Upper lobe of right lung (tissue), 1 donor: ENCODE measurements around the gene ZDHHC1. TPM values are rescaled to one million over a fixed set of nuclear protein-coding genes. Genes with fewer than 3 reads are reported as not detected.

Experiments
- ATAC-seq: fragments of 200-7000 bp; cut with Tn5 transposase; one replicate; pipeline ENCODE4 v1.9.1; 2020; ENCODE audit warnings: mild to moderate bottlenecking, moderate library complexity
- DNase-seq: peaks from one replicate; pipeline ENCODE4 v3.0.0-alpha.2; 2020
- H3K27ac ChIP-seq: fragments of 200-600 bp; one replicate; pipeline ENCODE4 v1.8.0; 2022
- H3K27me3 ChIP-seq: fragments of 200-600 bp; one replicate; pipeline ENCODE4 v1.8.0; 2022; ENCODE audit warnings: mild to moderate bottlenecking
- H3K36me3 ChIP-seq: fragments of 200-600 bp; one replicate; pipeline ENCODE4 v1.8.0; 2022
- H3K4me1 ChIP-seq: fragments of 200-600 bp; one replicate; pipeline ENCODE4 v1.8.0; 2022
- H3K4me3 ChIP-seq: fragments of 200-600 bp; one replicate; pipeline ENCODE4 v1.8.0; 2022; ENCODE audit warnings: mild to moderate bottlenecking
- H3K9me3 ChIP-seq: fragments of 200-600 bp; one replicate; pipeline ENCODE4 v1.8.0; 2022
- CTCF ChIP-seq: fragments of 200-600 bp; IDR thresholded peaks from one replicate; pipeline ENCODE4 v1.8.0; 2022; ENCODE audit warnings: antibody characterized with exemption
- intact Hi-C: fragments of 100-400 bp; cut with DNase I; formaldehyde crosslinking; loops from one replicate; pipeline ENCODE4 v1.11.0; 2022
- total RNA-seq: library from RNA; stranded (reverse); fragmentation: NEBNext Ultra II Directional; extraction: Animal tissue kit (Norgen Biotek cat#: 25700); gene quantifications from one replicate; pipeline ENCODE4 v1.2.1, GENCODE V29; 2021
- donor health status: DM: no; HTN: yes; CAD: no; lungs with severe emphysema.

The ZDHHC1 gene
- total RNA-seq, 1 donor from 2014 or later = 11.1 TPM

DNA sequence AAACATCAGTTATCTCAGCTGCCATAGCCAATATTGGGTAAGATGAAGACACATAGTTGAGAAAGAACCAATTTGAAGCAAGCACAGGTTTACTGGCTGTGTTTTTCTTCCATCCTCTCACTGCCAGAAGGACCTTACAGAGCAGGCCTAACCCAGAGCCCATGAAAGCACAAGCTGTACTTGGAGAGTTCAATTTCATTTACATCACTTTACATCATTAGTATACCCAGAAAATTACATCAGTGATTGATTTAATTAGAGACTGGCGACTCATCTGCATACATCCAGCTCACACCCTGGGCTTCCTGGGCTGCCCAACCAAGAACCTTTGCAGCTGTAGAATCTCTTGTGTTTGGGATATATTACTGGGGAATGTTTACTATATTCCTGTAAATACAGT is 66.0 kb downstream of the ZDHHC1 start:
- H3K4me3 ChIP-seq = no peak overlapping the region
- H3K36me3 ChIP-seq = no peaks in the 10 kb centered on the region
- TF ChIP-seq CTCF = no peak
- intact Hi-C loops = no loop called here
- no peaks in the 10 kb centered on the region for H3K27me3 ChIP-seq
- peaks cover 6% of the 10 kb centered on the region for H3K4me1 ChIP-seq
- ATAC-seq = no peak
- no peak for DNase-seq
- no peaks in the 10 kb centered on the region for H3K9me3 ChIP-seq
- no peak overlapping the region for H3K27ac ChIP-seq

DNA sequence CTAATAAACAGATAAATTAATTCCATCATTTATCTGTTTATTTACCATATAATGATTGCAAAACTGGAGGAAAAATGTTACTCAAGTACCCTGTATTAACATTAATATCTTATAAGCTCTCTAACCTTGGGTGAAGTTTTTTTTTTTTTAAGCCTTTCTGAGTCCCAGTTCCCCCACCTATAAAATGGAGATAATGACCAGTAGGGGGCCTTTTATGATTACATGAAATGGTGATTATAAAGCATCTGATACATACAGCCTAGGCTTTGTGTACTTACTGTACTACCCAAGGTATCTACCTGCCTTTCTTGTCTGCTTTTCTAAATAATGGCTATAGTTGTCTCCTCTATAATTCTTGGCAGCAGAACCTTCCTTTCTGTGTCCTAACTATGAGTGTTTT is 67.1 kb downstream of the ZDHHC1 start:
- Histone ChIP-seq H3K4me1 (peaks cover 6% of the 10 kb centered on the region), H3K4me3 (no peak overlapping the region), H3K27me3 (no peaks in the 10 kb centered on the region), H3K36me3 (no peaks in the 10 kb centered on the region), H3K9me3 (no peaks in the 10 kb centered on the region), H3K27ac (no peak overlapping the region)
- intact Hi-C loops = no loop called here
- DNase-seq = no peak
- TF ChIP-seq CTCF = peak; percentile 57
- ATAC-seq = peak; percentile 74

- DNase-seq = no peak
- no peaks in the 10 kb centered on the region for H3K9me3 ChIP-seq
- H3K4me3 ChIP-seq = no peak overlapping the region
- intact Hi-C loops = no loop called here
- no peak for ATAC-seq
- peak overlapping the region; percentile 68 for H3K27ac ChIP-seq
- H3K4me1 ChIP-seq = peaks cover 6% of the 10 kb centered on the region
- H3K27me3 ChIP-seq = no peaks in the 10 kb centered on the region
- no peak for TF ChIP-seq CTCF
- no peaks in the 10 kb centered on the region for H3K36me3 ChIP-seq
These were observed 69.9 kb downstream of the ZDHHC1 start for GRCh38 chr16:67346341-67346740.

DNA sequence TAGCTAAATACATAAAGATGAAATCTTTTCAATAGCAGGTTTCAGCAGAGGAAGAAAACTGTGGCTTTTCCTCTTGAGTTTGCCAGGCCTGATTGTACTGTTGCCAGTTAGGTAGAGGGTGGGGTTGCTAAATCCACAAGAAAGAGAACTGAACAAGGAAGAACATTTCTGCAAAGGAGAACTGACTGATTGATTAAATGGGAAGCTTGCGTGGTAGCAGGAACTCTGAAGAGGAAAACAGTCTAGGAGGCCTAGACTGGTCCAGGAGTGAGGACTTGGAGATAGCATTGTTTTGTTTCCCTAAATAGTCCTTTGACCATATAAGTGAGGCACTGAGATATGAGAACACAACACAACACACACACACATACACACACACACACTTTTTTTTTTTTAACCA is 70.9 kb downstream of the ZDHHC1 start:
- intact Hi-C loops = no loop called here

More for the DNA sequence above, 70.9 kb downstream of the ZDHHC1 start:
- no peaks in the 10 kb centered on the region for H3K9me3 ChIP-seq
- H3K27ac ChIP-seq = peak overlapping the region; percentile 47
- H3K27me3 ChIP-seq = no peaks in the 10 kb centered on the region
- no peak for TF ChIP-seq CTCF
- no peak overlapping the region for H3K4me3 ChIP-seq
- H3K4me1 ChIP-seq = peaks cover 6% of the 10 kb centered on the region
- H3K36me3 ChIP-seq = no peaks in the 10 kb centered on the region
- peak; percentile 66 for ATAC-seq
- DNase-seq = no peak

Other genes with a start within 250 kb of the ZDHHC1 start
- gene NOL3, start 245.9 kb downstream of the ZDHHC1 start, total RNA-seq = 59.7 TPM
- gene MATCAP1, start 232.5 kb downstream of the ZDHHC1 start, total RNA-seq = 28.4 TPM
- 17.1 TPM for gene EXOC3L1, start 226.3 kb downstream of the ZDHHC1 start, total RNA-seq
- 68.2 TPM for gene E2F4, start 224.3 kb downstream of the ZDHHC1 start, total RNA-seq
- 17.5 TPM for gene ELMO3, start 217.3 kb downstream of the ZDHHC1 start, total RNA-seq
- gene TMEM208, start 189.3 kb downstream of the ZDHHC1 start, total RNA-seq = 39.3 TPM
- 94.9 TPM for gene FHOD1, start 169.0 kb downstream of the ZDHHC1 start, total RNA-seq
- gene SLC9A5, start 167.5 kb downstream of the ZDHHC1 start, total RNA-seq = 2.4 TPM
- 16.2 TPM for gene PLEKHG4, start 136.9 kb downstream of the ZDHHC1 start, total RNA-seq
- gene KCTD19, start 89.7 kb downstream of the ZDHHC1 start, total RNA-seq = 1.4 TPM
- 27.4 TPM for gene LRRC36, start 89.7 kb downstream of the ZDHHC1 start, total RNA-seq
- 29.7 TPM for gene TPPP3, start 23.0 kb downstream of the ZDHHC1 start, total RNA-seq
- 2.2 TPM for gene HSD11B2, start 14.6 kb upstream of the ZDHHC1 start, total RNA-seq
- gene ATP6V0D1, start 64.7 kb upstream of the ZDHHC1 start, total RNA-seq = 143 TPM
- gene AGRP, start 67.1 kb upstream of the ZDHHC1 start, total RNA-seq = 4.9 TPM
- gene RIPOR1, start 112.4 kb upstream of the ZDHHC1 start, total RNA-seq = 133 TPM
- 36.0 TPM for gene CTCF, start 146.0 kb upstream of the ZDHHC1 start, total RNA-seq
- gene CARMIL2, start 228.7 kb upstream of the ZDHHC1 start, total RNA-seq = 6.3 TPM
- 14.3 TPM for gene ACD, start 243.8 kb upstream of the ZDHHC1 start, total RNA-seq
- 4.7 TPM for gene PARD6A, start 244.5 kb upstream of the ZDHHC1 start, total RNA-seq